Tibial nerve (tissue), 4 donors: Measurements from ENCODE around the gene PDIA6. TPM values are rescaled to one million over a fixed set of nuclear protein-coding genes. Genes with fewer than 3 reads are reported as not detected.

Source experiments
- DNase-seq, 2 donors: peaks; one replicate each; pipeline ENCODE4 v3.0.0-alpha.2; 2019; ENCODE audit warnings: low spot score in 2 of 2
- H3K27ac ChIP-seq, 4 donors: fragments of 200-600 bp; sonication (generic) in 3 of 4; one replicate each; pipeline ENCODE4 v1.5.1; 2017 to 2019; ENCODE audit warnings: mild to moderate bottlenecking in 1 of 4
- H3K27me3 ChIP-seq, 2 donors: fragments of 200-600 bp; sonication (generic) in 1 of 2; one replicate each; pipeline versions ENCODE4 v1.5.1 to v1.6.0; 2017 to 2019
- H3K36me3 ChIP-seq, 3 donors: fragments of 200-600 bp; sonication (generic); one replicate each; pipeline ENCODE4 v1.5.1; 2018 to 2019
- H3K4me1 ChIP-seq, 4 donors: fragments of 200-600 bp; sonication (generic) in 3 of 4; one replicate each; pipeline ENCODE4 v1.5.1; 2017 to 2019
- H3K4me3 ChIP-seq, 4 donors: fragments of 200-600 bp; sonication (generic) in 3 of 4; one replicate each; pipeline ENCODE4 v1.5.1; 2017 to 2019; ENCODE audit warnings: mild to moderate bottlenecking in 1 of 4, moderate library complexity in 1 of 4
- H3K9me3 ChIP-seq, 4 donors: fragments of 200-600 bp; sonication (generic) in 3 of 4; one replicate each; pipeline ENCODE4 v1.5.1; 2017 to 2019
- EP300 ChIP-seq, 2 donors: sonication (generic); formaldehyde crosslinking; IDR thresholded peaks; one replicate each; pipeline ENCODE4 v1.6.1; 2017; ENCODE audit warnings: antibody characterized with exemption in 2 of 2, mild to moderate bottlenecking in 1 of 2
- POLR2A ChIP-seq, 2 donors: fragments of 450-650 bp; IDR thresholded peaks; one replicate each; pipeline ENCODE4 v1.6.1; 2017; ENCODE audit warnings: antibody characterized with exemption in 2 of 2, mild to moderate bottlenecking in 2 of 2, moderate library complexity in 2 of 2
- WGBS, 2 donors: methylation state at CpG; one replicate each; pipeline ENCODE4 v1.1.5; 2018; 5-methylcytosine and 5-hydroxymethylcytosine counted together
- total RNA-seq, 4 donors: library from RNA; depleted of rRNA; stranded (reverse); fragments of >200 nt; gene quantifications; one replicate each; pipeline ENCODE4 v1.1.0, GENCODE V29; 2016
- TF ChIP-seq, protein P1 (sequence below), 5 experiments: fragments of 200-600 bp in 3 of 5; fragments of 450-650 bp in 2 of 5; sonication (generic) in 3 of 5; IDR thresholded peaks; one replicate each; pipeline ENCODE4 v1.5.1; 2016 to 2019; ENCODE audit warnings: antibody characterized with exemption in 5 of 5, mild to moderate bottlenecking in 3 of 5, moderate library complexity in 2 of 5

PDIA6 gene
- total RNA-seq, 4 donors from 2014 or later, result 61.4 to 84.3 (median 76.2) TPM

DNA sequence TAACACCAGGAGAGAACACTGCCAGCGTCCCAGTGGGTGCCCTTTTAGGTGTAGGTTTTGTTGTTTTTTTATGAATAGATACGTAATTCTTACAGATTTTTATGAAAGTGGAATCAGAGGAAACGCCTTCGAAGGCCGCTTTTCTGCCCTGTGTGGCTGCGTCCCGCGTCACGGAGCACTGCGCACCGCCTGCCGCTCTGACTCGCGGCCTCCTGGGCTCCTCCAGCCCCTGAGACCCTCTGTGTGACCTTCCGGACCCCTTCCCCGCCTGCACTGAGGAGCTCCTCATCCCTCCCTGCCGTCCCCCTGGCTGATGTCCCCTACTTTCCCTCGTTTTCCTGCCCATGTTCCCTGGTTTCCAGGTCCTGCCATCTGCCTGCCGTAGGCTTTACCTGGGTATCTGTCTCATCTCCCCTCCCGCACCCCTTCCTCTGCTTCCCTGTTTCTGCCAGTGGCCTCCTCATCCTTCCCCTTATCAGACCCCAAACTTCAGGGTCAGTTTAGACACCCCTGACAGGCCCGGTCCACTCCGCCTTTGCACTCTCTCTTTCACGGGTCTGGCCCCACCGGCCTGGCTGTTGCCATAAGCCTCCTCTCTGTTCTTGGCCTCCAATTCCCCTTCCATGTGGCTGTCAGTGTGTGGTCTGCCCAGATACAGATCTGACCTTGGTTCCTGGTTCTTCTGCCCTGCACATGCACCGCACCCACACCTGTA, 32.7 kb downstream of the PDIA6 start:
- DNase-seq, result no peak
- Histone ChIP-seq H3K27ac (no peak overlapping the region), H3K9me3 (no peaks in the 10 kb centered on the region), H3K4me3 (no peak overlapping the region), H3K4me1 (peaks cover 0 to 4% (median 0%) of the 10 kb centered on the region in 4 donors), H3K27me3 (no peaks in the 10 kb centered on the region), H3K36me3 (peaks cover 3 to 76% (median 30%) of the 10 kb centered on the region in 3 donors)
- WGBS, 2 donors, result 90% methylated on average over 25 of the region's 25 CpGs
- no peak for TF ChIP-seq POLR2A (IDR thresholded peaks at IDR 0.05)
- TF ChIP-seq, protein P1, sequence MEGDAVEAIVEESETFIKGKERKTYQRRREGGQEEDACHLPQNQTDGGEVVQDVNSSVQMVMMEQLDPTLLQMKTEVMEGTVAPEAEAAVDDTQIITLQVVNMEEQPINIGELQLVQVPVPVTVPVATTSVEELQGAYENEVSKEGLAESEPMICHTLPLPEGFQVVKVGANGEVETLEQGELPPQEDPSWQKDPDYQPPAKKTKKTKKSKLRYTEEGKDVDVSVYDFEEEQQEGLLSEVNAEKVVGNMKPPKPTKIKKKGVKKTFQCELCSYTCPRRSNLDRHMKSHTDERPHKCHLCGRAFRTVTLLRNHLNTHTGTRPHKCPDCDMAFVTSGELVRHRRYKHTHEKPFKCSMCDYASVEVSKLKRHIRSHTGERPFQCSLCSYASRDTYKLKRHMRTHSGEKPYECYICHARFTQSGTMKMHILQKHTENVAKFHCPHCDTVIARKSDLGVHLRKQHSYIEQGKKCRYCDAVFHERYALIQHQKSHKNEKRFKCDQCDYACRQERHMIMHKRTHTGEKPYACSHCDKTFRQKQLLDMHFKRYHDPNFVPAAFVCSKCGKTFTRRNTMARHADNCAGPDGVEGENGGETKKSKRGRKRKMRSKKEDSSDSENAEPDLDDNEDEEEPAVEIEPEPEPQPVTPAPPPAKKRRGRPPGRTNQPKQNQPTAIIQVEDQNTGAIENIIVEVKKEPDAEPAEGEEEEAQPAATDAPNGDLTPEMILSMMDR (IDR thresholded peaks at IDR 0.05), result no peak
- TF ChIP-seq EP300 (IDR thresholded peaks at IDR 0.05), result no peak

DNA sequence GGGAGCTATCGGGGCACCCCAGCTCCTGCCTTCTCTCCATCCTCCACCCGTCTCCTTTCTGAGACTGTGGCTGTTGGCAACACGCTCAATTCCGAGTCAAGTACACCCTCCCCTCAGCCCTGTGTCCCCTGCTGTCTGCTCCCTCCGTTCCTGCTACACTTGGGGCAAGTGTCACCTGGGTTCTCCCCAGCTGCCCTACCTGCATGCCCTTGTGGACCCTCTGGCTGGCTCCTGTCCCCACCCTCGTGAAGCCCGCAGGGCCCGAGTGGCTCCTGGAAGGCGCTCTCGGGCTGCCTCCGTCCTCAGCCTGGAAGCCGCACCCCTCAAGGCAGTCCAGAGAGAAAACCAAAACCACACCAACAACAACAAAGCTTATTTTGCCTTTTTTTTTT, 33.9 kb downstream of the PDIA6 start:
- TF ChIP-seq EP300 (IDR thresholded peaks at IDR 0.05) (no peak), POLR2A (IDR thresholded peaks at IDR 0.05) (no peak)
- TF ChIP-seq, protein P1 (IDR thresholded peaks at IDR 0.05), result no peak
- no peak for DNase-seq
- peaks cover 0 to 13% (median 0%) of the 10 kb centered on the region in 4 donors for H3K4me1 ChIP-seq
- no peak overlapping the region for H3K27ac ChIP-seq
- H3K4me3 ChIP-seq, result no peak overlapping the region
- 87 to 89% methylated on average over 12 of the region's 12 CpGs for WGBS, 2 donors
- H3K27me3 ChIP-seq, result no peaks in the 10 kb centered on the region
- H3K9me3 ChIP-seq, result no peaks in the 10 kb centered on the region
- H3K36me3 ChIP-seq, result peaks cover 3 to 64% (median 26%) of the 10 kb centered on the region in 3 donors

DNA sequence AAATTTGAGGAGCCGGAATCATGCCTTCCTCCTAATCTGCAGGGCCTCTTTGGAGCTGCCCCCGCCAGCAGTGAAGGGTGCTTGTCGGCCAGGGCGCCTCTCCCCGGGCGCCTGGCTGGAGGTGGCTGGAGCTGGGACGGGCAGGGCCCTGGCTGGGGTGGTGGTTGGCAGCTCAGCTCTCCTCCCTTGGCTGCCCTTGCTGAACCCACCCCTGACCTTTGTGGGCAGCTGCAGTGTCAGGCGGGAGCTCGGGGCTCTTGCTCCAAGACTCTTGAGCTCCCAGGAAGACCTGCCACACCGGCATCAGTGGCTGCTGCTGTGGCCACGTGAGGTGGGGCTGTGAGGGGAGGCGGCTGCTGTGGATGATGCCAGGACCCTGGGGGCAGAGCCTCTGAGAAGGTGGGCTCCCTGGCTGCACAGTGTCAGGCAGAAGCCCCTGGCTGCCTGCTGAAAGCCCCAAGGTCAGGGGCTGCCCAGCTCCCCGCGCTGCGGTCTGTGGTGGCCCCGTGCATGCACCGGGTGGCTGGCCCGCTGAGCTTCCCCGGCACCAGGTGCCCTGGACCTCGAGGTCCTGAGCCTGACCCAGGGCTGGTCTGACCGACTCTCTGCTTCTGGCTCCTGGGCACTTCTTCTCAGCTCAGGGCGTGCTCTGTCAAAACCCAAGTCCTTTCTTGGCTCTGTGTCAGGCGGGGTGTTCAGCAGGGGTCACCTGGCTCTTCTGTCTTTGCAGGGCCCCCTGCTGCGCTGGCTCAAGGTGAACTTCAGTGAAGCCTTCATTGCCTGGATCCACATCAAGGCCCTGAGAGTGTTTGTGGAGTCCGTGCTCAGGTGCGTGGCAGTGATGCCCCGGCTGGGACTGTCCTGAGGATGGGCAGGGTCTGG, 34.5 kb downstream of the PDIA6 start:
- WGBS, 2 donors, result 78 to 85% methylated on average over 22 to 27 of the region's 27 CpGs
- no peaks in the 10 kb centered on the region for H3K9me3 ChIP-seq
- peaks cover 3 to 58% (median 20%) of the 10 kb centered on the region in 3 donors for H3K36me3 ChIP-seq
- TF ChIP-seq EP300 (IDR thresholded peaks at IDR 0.05) (no peak), POLR2A (IDR thresholded peaks at IDR 0.05) (no peak)
- TF ChIP-seq, protein P1 (IDR thresholded peaks at IDR 0.05), result no peak
- no peak overlapping the region for H3K27ac ChIP-seq
- no peak for DNase-seq
- peaks cover 0 to 13% (median 0%) of the 10 kb centered on the region in 4 donors for H3K4me1 ChIP-seq
- H3K27me3 ChIP-seq, result no peaks in the 10 kb centered on the region
- no peak overlapping the region for H3K4me3 ChIP-seq

DNA sequence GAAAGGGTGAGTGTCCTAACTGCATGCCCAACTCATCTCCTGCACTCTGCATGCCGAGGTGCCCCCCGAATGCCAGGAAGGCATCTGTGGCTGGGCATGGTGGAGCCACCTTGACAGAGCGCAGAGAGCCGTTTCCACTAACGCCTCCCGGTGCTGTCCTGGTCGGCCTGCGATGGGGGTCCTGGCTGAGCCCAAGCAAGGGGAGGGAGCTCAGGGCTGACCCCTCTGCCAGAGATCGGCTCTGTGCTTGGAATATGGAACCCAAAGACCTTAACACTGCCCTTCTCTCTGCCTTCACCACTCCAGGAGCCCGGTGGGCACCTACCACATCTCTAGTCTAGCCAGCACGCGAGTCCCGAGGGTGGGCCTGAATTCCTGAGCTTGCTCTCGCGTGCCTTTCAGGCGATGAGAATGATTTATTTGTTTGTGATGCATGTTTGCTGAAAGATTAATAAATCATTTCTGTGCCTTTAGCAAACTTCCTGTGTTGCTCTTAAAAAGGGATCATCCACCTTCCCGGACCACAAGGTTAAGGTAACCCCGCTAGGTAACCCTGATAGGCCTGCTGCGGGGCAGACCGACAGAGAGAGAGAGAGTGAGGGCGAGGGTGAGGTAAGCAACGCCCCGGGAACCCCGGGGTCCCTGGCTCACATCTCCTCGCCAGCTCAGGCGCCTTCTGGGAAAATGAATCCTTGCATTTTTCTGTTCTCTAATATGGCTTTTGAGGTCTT, 35.3 kb downstream of the PDIA6 start:
- 86 to 88% methylated on average over 25 to 26 of the region's 26 CpGs for WGBS, 2 donors
- DNase-seq, result no peak

More for the DNA sequence above, 35.3 kb downstream of the PDIA6 start:
- Histone ChIP-seq H3K9me3 (no peaks in the 10 kb centered on the region), H3K4me3 (no peak overlapping the region), H3K27me3 (no peaks in the 10 kb centered on the region), H3K27ac (no peak overlapping the region), H3K36me3 (peaks cover 3 to 50% (median 16%) of the 10 kb centered on the region in 3 donors), H3K4me1 (peaks cover 0 to 13% (median 0%) of the 10 kb centered on the region in 4 donors)
- TF ChIP-seq EP300 (IDR thresholded peaks at IDR 0.05), result no peak
- no peak for TF ChIP-seq POLR2A (IDR thresholded peaks at IDR 0.05)
- TF ChIP-seq, protein P1 (IDR thresholded peaks at IDR 0.05), result no peak
